ENCODE data around the gene ITPR1. TPM values are rescaled to one million over a fixed set of nuclear protein-coding genes. Genes with fewer than 3 reads are reported as not detected.

ITPR1 gene
- total and polyA plus RNA-seq, 2 of the 4 experiments (the other 2 are of a cell fraction): 1.8 to 5.7 TPM

DNA sequence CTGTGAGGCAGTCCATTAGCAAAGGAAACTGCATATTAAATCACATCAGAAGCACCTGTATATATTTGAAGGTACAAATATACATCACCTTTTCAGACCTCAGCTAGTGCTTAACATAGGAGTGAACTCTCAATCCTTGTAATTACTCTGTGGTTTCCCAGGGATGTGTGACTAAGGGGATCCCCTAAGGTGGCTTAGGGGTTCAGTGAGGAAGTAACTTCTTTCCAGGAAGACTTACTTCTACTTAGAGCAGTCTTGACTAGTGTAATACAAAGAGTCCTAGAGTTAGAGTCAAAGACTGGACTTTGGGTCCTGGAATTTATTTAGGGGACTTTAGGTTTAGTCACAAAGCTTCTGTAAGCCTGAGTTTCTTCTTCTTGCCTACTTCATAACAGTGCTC, 17.3 kb upstream of the ITPR1 start:
- H3K27me3 ChIP-seq (ENCODE audit: control insufficient read depth, insufficient read depth, low read length): peaks cover 22% of the 10 kb centered on the region
- H3K18ac ChIP-seq (ENCODE audit: low read depth, low read length): no peak overlapping the region
- H2AFZ ChIP-seq (replicated peaks; ENCODE audit: low read length, poor library complexity): no peak overlapping the region
- H4K91ac ChIP-seq (ENCODE audit: insufficient read depth, low read depth, low read length): no peak overlapping the region
- no peak overlapping the region for H3K27ac ChIP-seq (ENCODE audit: insufficient read depth, low read length)
- H3K56ac ChIP-seq (ENCODE audit: extremely low read depth, insufficient read depth, low read length): no peak overlapping the region
- H2BK5ac ChIP-seq (ENCODE audit: low read depth, low read length, poor library complexity, severe bottlenecking): no peak overlapping the region
- ChIA-PET POLR2A (ENCODE audit: unreplicated experiment) (no interaction called here), CTCF (no interaction called here)
- no peak overlapping the region for H2BK120ac ChIP-seq (ENCODE audit: low read depth, low read length)
- no peak overlapping the region for H3K14ac ChIP-seq (replicated peaks; ENCODE audit: low read depth, low read length)
- dilution Hi-C loops (cut with HindIII; ENCODE audit: low sequenced_read_pairs, unreplicated experiment) (no loop called here), intact Hi-C loops (cut with micrococcal nuclease) (no loop called here), in situ Hi-C loops (cut with MboI; ENCODE audit: low sequenced_read_pairs) (no loop called here)
- no peak overlapping the region for H3K23ac ChIP-seq (ENCODE audit: low read depth, low read length)
- no TSS peak for BruUV-seq (replicated peaks)
- ATAC-seq (ENCODE audit: low read depth): no peak
- H3K4ac ChIP-seq (ENCODE audit: low read depth, low read length): no peak overlapping the region
- no peaks in the 10 kb centered on the region for H4K20me1 ChIP-seq (ENCODE audit: insufficient read depth, low read length)
- H3K9me1 ChIP-seq (ENCODE audit: insufficient read depth, low read length): no peaks in the 10 kb centered on the region
- TF ChIP-seq RCOR1 (IDR thresholded peaks at IDR 0.05; ENCODE audit: insufficient replicate concordance, low read length): no peak
- no peak for TF ChIP-seq CHD1 (IDR thresholded peaks at IDR 0.05; ENCODE audit: low read depth, low read length)
- no peak for TF ChIP-seq BHLHE40 (IDR thresholded peaks at IDR 0.05; ENCODE audit: low read depth, low read length)
- no peak for TF ChIP-seq SMC3 (IDR thresholded peaks at IDR 0.05; ENCODE audit: low read depth, low read length)
- TF ChIP-seq RFX5 (IDR thresholded peaks at IDR 0.05; ENCODE audit: low read depth, low read length): no peak
- TF ChIP-seq MAZ (IDR thresholded peaks at IDR 0.05; ENCODE audit: borderline replicate concordance, low read depth, low read length): no peak
- no peak for TF ChIP-seq MXI1 (IDR thresholded peaks at IDR 0.05; ENCODE audit: borderline replicate concordance, low read depth, low read length)
- TF ChIP-seq, protein P1, sequence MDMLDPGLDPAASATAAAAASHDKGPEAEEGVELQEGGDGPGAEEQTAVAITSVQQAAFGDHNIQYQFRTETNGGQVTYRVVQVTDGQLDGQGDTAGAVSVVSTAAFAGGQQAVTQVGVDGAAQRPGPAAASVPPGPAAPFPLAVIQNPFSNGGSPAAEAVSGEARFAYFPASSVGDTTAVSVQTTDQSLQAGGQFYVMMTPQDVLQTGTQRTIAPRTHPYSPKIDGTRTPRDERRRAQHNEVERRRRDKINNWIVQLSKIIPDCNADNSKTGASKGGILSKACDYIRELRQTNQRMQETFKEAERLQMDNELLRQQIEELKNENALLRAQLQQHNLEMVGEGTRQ (IDR thresholded peaks at IDR 0.05; ENCODE audit: low read depth, low read length): no peak
- H4K8ac ChIP-seq (ENCODE audit: low read depth in 2 of 2, low read length in 2 of 2): no peak overlapping the region
- DNase-seq: no peak
- no peaks in the 10 kb centered on the region for H3K9me3 ChIP-seq (ENCODE audit: control insufficient read depth, insufficient read depth, low read length)
- no peak overlapping the region for H2AK5ac ChIP-seq (ENCODE audit: low read depth, low read length)
- H3K36me3 ChIP-seq (ENCODE audit: control insufficient read depth, insufficient read depth, low read length): no peaks in the 10 kb centered on the region
- peaks cover 4% of the 10 kb centered on the region for H3K4me1 ChIP-seq (ENCODE audit: control insufficient read depth, insufficient read depth, low read length)
- no peak overlapping the region for H3K4me3 ChIP-seq (ENCODE audit: insufficient read depth, low read depth, low read length)
- no peak overlapping the region for H2AK9ac ChIP-seq (replicated peaks; ENCODE audit: low read depth, low read length, poor library complexity)
- no peak overlapping the region for H3K9ac ChIP-seq (ENCODE audit: low read depth, low read length)
- H2BK15ac ChIP-seq (ENCODE audit: low read depth, low read length): no peak overlapping the region
- no peaks in the 10 kb centered on the region for H3K79me1 ChIP-seq (ENCODE audit: low read depth in 1 of 2, low read length in 2 of 2)
- H3K4me2 ChIP-seq (ENCODE audit: low read depth, low read length): no peak overlapping the region
- H4K5ac ChIP-seq (ENCODE audit: low read depth, low read length): no peak overlapping the region
- no peak overlapping the region for H2BK20ac ChIP-seq (ENCODE audit: low read depth, low read length)
